Measurements from ENCODE around the gene NFATC1. TPM values are rescaled to one million over a fixed set of nuclear protein-coding genes. Genes with fewer than 3 reads are reported as not detected.
A peak's percentile ranks its signal among the peaks of the same experiment; 100 is the strongest.

Gene NFATC1
- total RNA-seq, 1 donor from 2014 or later = 5.6 TPM

GRCh38 chr18:79458917-79459803, 63.4 kb downstream of the NFATC1 start:
- H3K27me3 Mint-ChIP-seq = no peaks in the 10 kb centered on the region
- no peak overlapping the region for H3K4me3 Mint-ChIP-seq (ENCODE audit: low read depth)
- TF ChIP-seq CTCF (IDR thresholded peaks at IDR 0.05; ENCODE audit: unreplicated experiment) = no peak
- no peaks in the 10 kb centered on the region for H3K9me3 Mint-ChIP-seq (ENCODE audit: low read depth)
- DNase-seq (ENCODE audit: low spot score, unreplicated experiment) = no peak
- no peaks in the 10 kb centered on the region for H3K36me3 Mint-ChIP-seq (ENCODE audit: insufficient read depth)
- peak overlapping the region; percentile 96 for H3K27ac Mint-ChIP-seq
- H3K4me1 Mint-ChIP-seq (ENCODE audit: low read depth) = peaks cover 4% of the 10 kb centered on the region

- peaks cover 4% of the 10 kb centered on the region for H3K4me1 Mint-ChIP-seq (ENCODE audit: low read depth)
- H3K9me3 Mint-ChIP-seq (ENCODE audit: low read depth) = no peaks in the 10 kb centered on the region
- no peak for TF ChIP-seq CTCF (IDR thresholded peaks at IDR 0.05; ENCODE audit: unreplicated experiment)
These were observed 64.3 kb downstream of the NFATC1 start for GRCh38 chr18:79459946-79460480.

GRCh38 chr18:79460481-79461300, 65.0 kb downstream of the NFATC1 start:
- Mint-ChIP-seq H3K27ac (no peak overlapping the region), H3K36me3 (ENCODE audit: insufficient read depth) (no peaks in the 10 kb centered on the region), H3K9me3 (ENCODE audit: low read depth) (no peaks in the 10 kb centered on the region), H3K4me1 (ENCODE audit: low read depth) (peaks cover 4% of the 10 kb centered on the region), H3K27me3 (no peaks in the 10 kb centered on the region), H3K4me3 (ENCODE audit: low read depth) (no peak overlapping the region)
- DNase-seq (ENCODE audit: low spot score, unreplicated experiment) = no peak
- no peak for TF ChIP-seq CTCF (IDR thresholded peaks at IDR 0.05; ENCODE audit: unreplicated experiment)

More at GRCh38 chr18:79459946-79460480, 64.3 kb downstream of the NFATC1 start:
- Mint-ChIP-seq H3K36me3 (ENCODE audit: insufficient read depth) (no peaks in the 10 kb centered on the region), H3K27me3 (no peaks in the 10 kb centered on the region), H3K27ac (peak overlapping the region; percentile 59), H3K4me3 (ENCODE audit: low read depth) (no peak overlapping the region)
- DNase-seq (ENCODE audit: low spot score, unreplicated experiment) = no peak

GRCh38 chr18:79461627-79462026, 65.9 kb downstream of the NFATC1 start:
- Mint-ChIP-seq H3K36me3 (ENCODE audit: insufficient read depth) (no peaks in the 10 kb centered on the region), H3K4me3 (ENCODE audit: low read depth) (no peak overlapping the region), H3K27me3 (no peaks in the 10 kb centered on the region), H3K9me3 (ENCODE audit: low read depth) (no peaks in the 10 kb centered on the region), H3K4me1 (ENCODE audit: low read depth) (peaks cover 4% of the 10 kb centered on the region), H3K27ac (no peak overlapping the region)
- no peak for DNase-seq (ENCODE audit: low spot score, unreplicated experiment)
- TF ChIP-seq CTCF (IDR thresholded peaks at IDR 0.05; ENCODE audit: unreplicated experiment) = no peak

GRCh38 chr18:79463424-79463960, 67.8 kb downstream of the NFATC1 start:
- no peak for TF ChIP-seq CTCF (IDR thresholded peaks at IDR 0.05; ENCODE audit: unreplicated experiment)
- Mint-ChIP-seq H3K27me3 (no peaks in the 10 kb centered on the region), H3K4me1 (ENCODE audit: low read depth) (peaks cover 4% of the 10 kb centered on the region), H3K27ac (no peak overlapping the region), H3K4me3 (ENCODE audit: low read depth) (no peak overlapping the region), H3K9me3 (ENCODE audit: low read depth) (no peaks in the 10 kb centered on the region), H3K36me3 (ENCODE audit: insufficient read depth) (no peaks in the 10 kb centered on the region)
- DNase-seq (ENCODE audit: low spot score, unreplicated experiment) = no peak

Measured in progenitor cell of endocrine pancreas (in vitro differentiated cells).